ENCODE data around the gene PPP2R3C. TPM values are rescaled to one million over a fixed set of nuclear protein-coding genes. Genes with fewer than 3 reads are reported as not detected.

PPP2R3C gene
- total and polyA plus RNA-seq, 2 of the 13 experiments (the other 11 are each of a cell fraction or from before 2014, with no cell fraction given), result 63.4 to 102 TPM

DNA sequence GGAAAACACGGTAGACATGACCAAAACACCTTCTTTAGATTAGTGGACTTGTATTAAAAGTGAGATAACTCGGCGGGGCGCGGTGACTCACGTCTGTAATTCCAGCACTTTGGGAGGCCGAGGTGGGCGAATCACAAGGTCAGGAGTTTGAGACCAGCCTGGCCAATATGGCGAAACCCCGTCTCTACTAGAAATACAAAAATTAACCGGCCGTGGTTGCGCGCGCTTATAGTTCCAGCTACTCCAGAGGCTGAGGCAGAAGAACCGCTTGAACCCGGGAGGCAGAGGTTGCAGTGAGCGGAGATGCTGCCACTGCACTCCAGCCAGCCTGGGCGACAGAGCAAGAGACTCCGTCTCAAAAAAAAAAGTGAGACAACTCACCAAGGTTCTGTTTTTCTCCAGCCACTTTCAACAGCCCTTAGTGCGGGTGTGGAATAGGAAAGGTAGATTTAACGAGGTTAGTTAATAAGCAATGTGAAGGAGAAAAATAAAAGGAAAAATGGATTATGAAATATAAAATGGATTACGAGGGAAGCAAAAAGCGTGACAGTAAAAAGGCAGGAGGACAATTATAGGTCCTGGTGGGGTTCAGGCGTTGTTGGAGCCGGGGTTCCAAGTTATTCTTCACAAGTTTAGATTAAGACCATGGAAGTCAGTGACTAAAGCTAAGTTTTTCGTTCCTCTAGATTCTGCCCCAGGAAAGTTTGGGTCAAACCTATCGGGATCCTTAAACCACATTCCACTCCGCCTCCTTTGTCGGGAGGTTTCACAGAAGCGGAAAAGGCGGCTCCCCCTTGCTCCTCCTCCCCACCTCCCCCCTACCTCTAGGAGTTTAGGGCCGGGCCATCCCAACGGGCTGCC, 534 bp downstream of the PPP2R3C start (continued):
- TF ChIP-seq, protein P1, sequence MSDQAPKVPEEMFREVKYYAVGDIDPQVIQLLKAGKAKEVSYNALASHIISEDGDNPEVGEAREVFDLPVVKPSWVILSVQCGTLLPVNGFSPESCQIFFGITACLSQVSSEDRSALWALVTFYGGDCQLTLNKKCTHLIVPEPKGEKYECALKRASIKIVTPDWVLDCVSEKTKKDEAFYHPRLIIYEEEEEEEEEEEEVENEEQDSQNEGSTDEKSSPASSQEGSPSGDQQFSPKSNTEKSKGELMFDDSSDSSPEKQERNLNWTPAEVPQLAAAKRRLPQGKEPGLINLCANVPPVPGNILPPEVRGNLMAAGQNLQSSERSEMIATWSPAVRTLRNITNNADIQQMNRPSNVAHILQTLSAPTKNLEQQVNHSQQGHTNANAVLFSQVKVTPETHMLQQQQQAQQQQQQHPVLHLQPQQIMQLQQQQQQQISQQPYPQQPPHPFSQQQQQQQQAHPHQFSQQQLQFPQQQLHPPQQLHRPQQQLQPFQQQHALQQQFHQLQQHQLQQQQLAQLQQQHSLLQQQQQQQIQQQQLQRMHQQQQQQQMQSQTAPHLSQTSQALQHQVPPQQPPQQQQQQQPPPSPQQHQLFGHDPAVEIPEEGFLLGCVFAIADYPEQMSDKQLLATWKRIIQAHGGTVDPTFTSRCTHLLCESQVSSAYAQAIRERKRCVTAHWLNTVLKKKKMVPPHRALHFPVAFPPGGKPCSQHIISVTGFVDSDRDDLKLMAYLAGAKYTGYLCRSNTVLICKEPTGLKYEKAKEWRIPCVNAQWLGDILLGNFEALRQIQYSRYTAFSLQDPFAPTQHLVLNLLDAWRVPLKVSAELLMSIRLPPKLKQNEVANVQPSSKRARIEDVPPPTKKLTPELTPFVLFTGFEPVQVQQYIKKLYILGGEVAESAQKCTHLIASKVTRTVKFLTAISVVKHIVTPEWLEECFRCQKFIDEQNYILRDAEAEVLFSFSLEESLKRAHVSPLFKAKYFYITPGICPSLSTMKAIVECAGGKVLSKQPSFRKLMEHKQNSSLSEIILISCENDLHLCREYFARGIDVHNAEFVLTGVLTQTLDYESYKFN (CRISPR knock-in tag; conservative IDR thresholded peaks at IDR 0.05), result no peak
- TF ChIP-seq MAF1 (CRISPR knock-in tag; IDR thresholded peaks at IDR 0.05; ENCODE audit: borderline replicate concordance) (no peak), CHD2 (IDR thresholded peaks at IDR 0.05; ENCODE audit: low read depth, low read length) (0 out of 2 replicates have a peak, but pooled peaks have one; percentile 43), NFRKB (IDR thresholded peaks at IDR 0.05) (no peak), NR2C2 (CRISPR knock-in tag; IDR thresholded peaks at IDR 0.05; ENCODE audit: borderline replicate concordance) (no peak), ADNP (CRISPR knock-in tag; IDR thresholded peaks at IDR 0.05) (no peak), NBN (conservative IDR thresholded peaks at IDR 0.05) (no peak), PAWR (CRISPR knock-in tag; IDR thresholded peaks at IDR 0.05; ENCODE audit: borderline replicate concordance) (no peak), SNRNP70 (IDR thresholded peaks at IDR 0.05; ENCODE audit: low read depth, low read length) (no peak), TARDBP (CRISPR knock-in tag; IDR thresholded peaks at IDR 0.05) (peak; percentile 2; the same call in 1 of the 2 replicates), ZBTB3 (CRISPR knock-in tag; IDR thresholded peaks at IDR 0.05; ENCODE audit: borderline replicate concordance, low read depth) (no peak), CENPX (CRISPR knock-in tag; IDR thresholded peaks at IDR 0.05) (no peak), PLRG1 (conservative IDR thresholded peaks at IDR 0.05) (no peak), ZNF546 (CRISPR knock-in tag; conservative IDR thresholded peaks at IDR 0.05) (no peak; the same call in 1 of the 2 replicates), SIN3A (IDR thresholded peaks at IDR 0.05; ENCODE audit: borderline replicate concordance, low read depth, low read length) (no peak), ZNF790 (CRISPR knock-in tag; IDR thresholded peaks at IDR 0.05; ENCODE audit: borderline replicate concordance) (no peak), MEIS1 (CRISPR knock-in tag; IDR thresholded peaks at IDR 0.05; ENCODE audit: borderline replicate concordance) (no peak), ESRRA (CRISPR knock-in tag; IDR thresholded peaks at IDR 0.05; ENCODE audit: low read depth) (no peak)
- TF ChIP-seq, protein P2, sequence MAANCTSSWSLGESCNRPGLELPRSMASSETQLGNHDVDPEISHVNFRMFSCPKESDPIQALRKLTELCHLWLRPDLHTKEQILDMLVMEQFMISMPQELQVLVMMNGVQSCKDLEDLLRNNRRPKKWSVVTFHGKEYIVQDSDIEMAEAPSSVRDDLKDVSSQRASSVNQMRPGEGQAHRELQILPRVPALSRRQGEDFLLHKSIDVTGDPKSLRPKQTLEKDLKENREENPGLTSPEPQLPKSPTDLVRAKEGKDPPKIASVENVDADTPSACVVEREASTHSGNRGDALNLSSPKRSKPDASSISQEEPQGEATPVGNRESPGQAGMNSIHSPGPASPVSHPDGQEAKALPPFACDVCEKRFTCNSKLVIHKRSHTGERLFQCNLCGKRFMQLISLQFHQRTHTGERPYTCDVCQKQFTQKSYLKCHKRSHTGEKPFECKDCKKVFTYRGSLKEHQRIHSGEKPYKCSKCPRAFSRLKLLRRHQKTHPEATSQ (CRISPR knock-in tag; IDR thresholded peaks at IDR 0.05; ENCODE audit: borderline replicate concordance), result no peak; the same call in 1 of the 2 replicates
- TF ChIP-seq, protein P3, sequence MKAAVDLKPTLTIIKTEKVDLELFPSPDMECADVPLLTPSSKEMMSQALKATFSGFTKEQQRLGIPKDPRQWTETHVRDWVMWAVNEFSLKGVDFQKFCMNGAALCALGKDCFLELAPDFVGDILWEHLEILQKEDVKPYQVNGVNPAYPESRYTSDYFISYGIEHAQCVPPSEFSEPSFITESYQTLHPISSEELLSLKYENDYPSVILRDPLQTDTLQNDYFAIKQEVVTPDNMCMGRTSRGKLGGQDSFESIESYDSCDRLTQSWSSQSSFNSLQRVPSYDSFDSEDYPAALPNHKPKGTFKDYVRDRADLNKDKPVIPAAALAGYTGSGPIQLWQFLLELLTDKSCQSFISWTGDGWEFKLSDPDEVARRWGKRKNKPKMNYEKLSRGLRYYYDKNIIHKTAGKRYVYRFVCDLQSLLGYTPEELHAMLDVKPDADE (CRISPR knock-in tag; IDR thresholded peaks at IDR 0.05), result no peak
- TF ChIP-seq, protein P4, sequence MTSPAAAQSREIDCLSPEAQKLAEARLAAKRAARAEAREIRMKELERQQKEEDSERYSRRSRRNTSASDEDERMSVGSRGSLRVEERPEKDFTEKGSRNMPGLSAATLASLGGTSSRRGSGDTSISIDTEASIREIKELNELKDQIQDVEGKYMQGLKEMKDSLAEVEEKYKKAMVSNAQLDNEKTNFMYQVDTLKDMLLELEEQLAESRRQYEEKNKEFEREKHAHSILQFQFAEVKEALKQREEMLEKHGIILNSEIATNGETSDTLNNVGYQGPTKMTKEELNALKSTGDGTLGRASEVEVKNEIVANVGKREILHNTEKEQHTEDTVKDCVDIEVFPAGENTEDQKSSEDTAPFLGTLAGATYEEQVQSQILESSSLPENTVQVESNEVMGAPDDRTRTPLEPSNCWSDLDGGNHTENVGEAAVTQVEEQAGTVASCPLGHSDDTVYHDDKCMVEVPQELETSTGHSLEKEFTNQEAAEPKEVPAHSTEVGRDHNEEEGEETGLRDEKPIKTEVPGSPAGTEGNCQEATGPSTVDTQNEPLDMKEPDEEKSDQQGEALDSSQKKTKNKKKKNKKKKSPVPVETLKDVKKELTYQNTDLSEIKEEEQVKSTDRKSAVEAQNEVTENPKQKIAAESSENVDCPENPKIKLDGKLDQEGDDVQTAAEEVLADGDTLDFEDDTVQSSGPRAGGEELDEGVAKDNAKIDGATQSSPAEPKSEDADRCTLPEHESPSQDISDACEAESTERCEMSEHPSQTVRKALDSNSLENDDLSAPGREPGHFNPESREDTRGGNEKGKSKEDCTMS (CRISPR knock-in tag; conservative IDR thresholded peaks at IDR 0.05), result no peak; the same call in 1 of the 2 replicates
